ENCODE results near the gene TSPO. TPM values are rescaled to one million over a fixed set of nuclear protein-coding genes. Genes with fewer than 3 reads are reported as not detected.

TSPO gene
- total RNA-seq, 1 donor from 2014 or later = 124 TPM

GRCh38 chr22:43133401-43133800 lies 18.0 kb upstream of the TSPO start:
- Mint-ChIP-seq H3K9me3 (ENCODE audit: unreplicated experiment) (no peaks in the 10 kb centered on the region), H3K4me3 (ENCODE audit: unreplicated experiment) (no peak overlapping the region), H3K36me3 (ENCODE audit: low read depth, unreplicated experiment) (peaks cover 18% of the 10 kb centered on the region), H3K27me3 (ENCODE audit: low read depth, unreplicated experiment) (no peaks in the 10 kb centered on the region), H3K4me1 (ENCODE audit: low read depth, unreplicated experiment) (peaks cover 6% of the 10 kb centered on the region), H3K27ac (ENCODE audit: unreplicated experiment) (no peak overlapping the region)
- TF ChIP-seq, protein P1, sequence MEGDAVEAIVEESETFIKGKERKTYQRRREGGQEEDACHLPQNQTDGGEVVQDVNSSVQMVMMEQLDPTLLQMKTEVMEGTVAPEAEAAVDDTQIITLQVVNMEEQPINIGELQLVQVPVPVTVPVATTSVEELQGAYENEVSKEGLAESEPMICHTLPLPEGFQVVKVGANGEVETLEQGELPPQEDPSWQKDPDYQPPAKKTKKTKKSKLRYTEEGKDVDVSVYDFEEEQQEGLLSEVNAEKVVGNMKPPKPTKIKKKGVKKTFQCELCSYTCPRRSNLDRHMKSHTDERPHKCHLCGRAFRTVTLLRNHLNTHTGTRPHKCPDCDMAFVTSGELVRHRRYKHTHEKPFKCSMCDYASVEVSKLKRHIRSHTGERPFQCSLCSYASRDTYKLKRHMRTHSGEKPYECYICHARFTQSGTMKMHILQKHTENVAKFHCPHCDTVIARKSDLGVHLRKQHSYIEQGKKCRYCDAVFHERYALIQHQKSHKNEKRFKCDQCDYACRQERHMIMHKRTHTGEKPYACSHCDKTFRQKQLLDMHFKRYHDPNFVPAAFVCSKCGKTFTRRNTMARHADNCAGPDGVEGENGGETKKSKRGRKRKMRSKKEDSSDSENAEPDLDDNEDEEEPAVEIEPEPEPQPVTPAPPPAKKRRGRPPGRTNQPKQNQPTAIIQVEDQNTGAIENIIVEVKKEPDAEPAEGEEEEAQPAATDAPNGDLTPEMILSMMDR (IDR thresholded peaks at IDR 0.05; ENCODE audit: insufficient read depth, low read depth, low read length) = no peak
- no peak for TF ChIP-seq EZH2 (IDR thresholded peaks at IDR 0.05; ENCODE audit: insufficient read depth, low read length)
- FAIRE-seq (no peak), DNase-seq (ENCODE audit: low read depth) (no peak)
- Histone ChIP-seq H3K9ac (ENCODE audit: low read length) (no peak overlapping the region), H3K27ac (ENCODE audit: low read depth, low read length) (no peak overlapping the region), H3K79me2 (ENCODE audit: insufficient read depth, low read length) (no peaks in the 10 kb centered on the region), H2AFZ (ENCODE audit: low read depth, low read length) (no peak overlapping the region), H3K36me3 (ENCODE audit: insufficient read depth, low read length) (peaks cover 24% of the 10 kb centered on the region), H3K9me3 (ENCODE audit: insufficient read depth, low read depth, low read length) (no peaks in the 10 kb centered on the region), H3K4me1 (ENCODE audit: insufficient read depth, low read length) (no peaks in the 10 kb centered on the region), H4K20me1 (ENCODE audit: insufficient read depth, low read length) (peaks cover 9% of the 10 kb centered on the region), H3K4me2 (ENCODE audit: low read length) (no peak overlapping the region), H3K4me3 (ENCODE audit: insufficient read depth, low read depth, low read length) (no peak overlapping the region), H3K27me3 (ENCODE audit: insufficient read depth, low read length) (no peaks in the 10 kb centered on the region)

DNA sequence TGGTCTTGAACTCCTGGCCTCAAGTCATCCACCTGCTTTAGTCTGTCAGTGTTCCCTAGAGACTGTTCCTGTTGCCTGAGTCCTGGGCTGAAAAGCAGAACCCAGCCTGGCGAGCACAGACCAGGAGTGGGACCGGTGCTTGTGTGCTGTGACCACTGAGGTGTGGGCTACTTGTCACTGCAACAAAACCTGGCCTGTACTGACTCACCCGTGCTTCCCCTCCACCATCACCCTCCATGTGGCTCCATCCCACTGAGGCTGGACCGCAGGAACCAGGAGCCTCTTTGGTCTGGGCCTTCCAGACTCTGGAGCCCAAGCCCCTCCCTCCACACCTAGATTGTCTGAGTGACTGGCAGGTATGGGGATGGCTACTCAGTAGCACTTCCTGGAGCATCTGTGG lies 16.8 kb upstream of the TSPO start:
- no peak overlapping the region for H3K4me3 Mint-ChIP-seq (ENCODE audit: unreplicated experiment)
- H4K20me1 ChIP-seq (ENCODE audit: insufficient read depth, low read length) = peaks cover 9% of the 10 kb centered on the region
- H3K4me3 ChIP-seq (ENCODE audit: insufficient read depth, low read depth, low read length) = no peak overlapping the region
- no peaks in the 10 kb centered on the region for H3K4me1 ChIP-seq (ENCODE audit: insufficient read depth, low read length)
- H2AFZ ChIP-seq (ENCODE audit: low read depth, low read length) = no peak overlapping the region
- H3K4me2 ChIP-seq (ENCODE audit: low read length) = no peak overlapping the region
- H3K36me3 ChIP-seq (ENCODE audit: insufficient read depth, low read length) = peaks cover 24% of the 10 kb centered on the region
- no peaks in the 10 kb centered on the region for H3K27me3 ChIP-seq (ENCODE audit: insufficient read depth, low read length)
- no peak for DNase-seq (ENCODE audit: low read depth)
- no peak for TF ChIP-seq EZH2 (IDR thresholded peaks at IDR 0.05; ENCODE audit: insufficient read depth, low read length)
- TF ChIP-seq, protein P1 (IDR thresholded peaks at IDR 0.05; ENCODE audit: insufficient read depth, low read depth, low read length) = no peak
- H3K4me1 Mint-ChIP-seq (ENCODE audit: low read depth, unreplicated experiment) = peaks cover 6% of the 10 kb centered on the region
- no peaks in the 10 kb centered on the region for H3K9me3 Mint-ChIP-seq (ENCODE audit: unreplicated experiment)
- no peak overlapping the region for H3K27ac Mint-ChIP-seq (ENCODE audit: unreplicated experiment)
- H3K27ac ChIP-seq (ENCODE audit: low read depth, low read length) = no peak overlapping the region
- no peak for FAIRE-seq
- H3K79me2 ChIP-seq (ENCODE audit: insufficient read depth, low read length) = no peaks in the 10 kb centered on the region
- no peaks in the 10 kb centered on the region for H3K9me3 ChIP-seq (ENCODE audit: insufficient read depth, low read depth, low read length)
- H3K27me3 Mint-ChIP-seq (ENCODE audit: low read depth, unreplicated experiment) = no peaks in the 10 kb centered on the region
- peaks cover 18% of the 10 kb centered on the region for H3K36me3 Mint-ChIP-seq (ENCODE audit: low read depth, unreplicated experiment)
- no peak overlapping the region for H3K9ac ChIP-seq (ENCODE audit: low read length)

GRCh38 chr22:43135565-43135964 lies 15.8 kb upstream of the TSPO start:
- Histone ChIP-seq H3K27me3 (ENCODE audit: insufficient read depth, low read length) (no peaks in the 10 kb centered on the region), H3K4me1 (ENCODE audit: insufficient read depth, low read length) (no peaks in the 10 kb centered on the region), H3K9ac (ENCODE audit: low read length) (no peak overlapping the region), H3K79me2 (ENCODE audit: insufficient read depth, low read length) (no peaks in the 10 kb centered on the region), H3K36me3 (ENCODE audit: insufficient read depth, low read length) (peaks cover 28% of the 10 kb centered on the region), H2AFZ (ENCODE audit: low read depth, low read length) (no peak overlapping the region), H3K4me3 (ENCODE audit: insufficient read depth, low read depth, low read length) (no peak overlapping the region), H3K27ac (ENCODE audit: low read depth, low read length) (no peak overlapping the region), H3K9me3 (ENCODE audit: insufficient read depth, low read depth, low read length) (no peaks in the 10 kb centered on the region), H3K4me2 (ENCODE audit: low read length) (no peak overlapping the region), H4K20me1 (ENCODE audit: insufficient read depth, low read length) (peaks cover 9% of the 10 kb centered on the region)
- Mint-ChIP-seq H3K27ac (ENCODE audit: unreplicated experiment) (no peak overlapping the region), H3K4me3 (ENCODE audit: unreplicated experiment) (no peak overlapping the region), H3K9me3 (ENCODE audit: unreplicated experiment) (no peaks in the 10 kb centered on the region), H3K4me1 (ENCODE audit: low read depth, unreplicated experiment) (peaks cover 6% of the 10 kb centered on the region), H3K36me3 (ENCODE audit: low read depth, unreplicated experiment) (peaks cover 22% of the 10 kb centered on the region), H3K27me3 (ENCODE audit: low read depth, unreplicated experiment) (no peaks in the 10 kb centered on the region)
- DNase-seq (ENCODE audit: low read depth) (no peak), FAIRE-seq (no peak)
- TF ChIP-seq, protein P1 (IDR thresholded peaks at IDR 0.05; ENCODE audit: insufficient read depth, low read depth, low read length) = no peak
- TF ChIP-seq EZH2 (IDR thresholded peaks at IDR 0.05; ENCODE audit: insufficient read depth, low read length) = no peak
